ENCODE measurements around the gene ARHGAP33. TPM values are rescaled to one million over a fixed set of nuclear protein-coding genes. Genes with fewer than 3 reads are reported as not detected.

ARHGAP33 gene
- total RNA-seq, 1 experiment from 2014 or later = 19.5 TPM

DNA sequence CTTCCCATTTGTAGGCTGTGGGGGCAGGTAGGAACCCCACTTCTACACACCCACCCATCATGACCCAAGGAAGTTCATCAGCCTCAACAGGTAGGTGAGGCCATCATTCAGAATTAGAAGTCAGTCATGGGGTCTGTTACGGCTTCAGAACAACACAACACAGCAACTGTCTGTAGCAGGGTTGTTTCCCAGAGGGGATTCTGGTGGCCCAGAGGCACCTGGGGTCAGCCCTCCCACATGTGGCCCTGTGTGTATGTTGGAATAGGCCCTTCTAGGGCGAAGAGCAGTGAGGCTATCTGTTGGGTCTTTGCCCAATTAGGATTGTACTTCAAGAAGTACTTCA is 36.5 kb upstream of the ARHGAP33 start:
- Histone ChIP-seq H4K20me1 (ENCODE audit: control insufficient read depth, insufficient read depth, insufficient read length) (no peaks in the 10 kb centered on the region), H2BK20ac (ENCODE audit: low read depth, low read length, poor library complexity, severe bottlenecking) (no peak overlapping the region), H3K18ac (ENCODE audit: insufficient read length, low read depth, low read length) (no peak overlapping the region), H2BK15ac (ENCODE audit: low read depth, low read length) (no peak overlapping the region), H3K56ac (ENCODE audit: insufficient read length, low read depth, low read length) (no peak overlapping the region), H2AFZ (ENCODE audit: low read length) (no peak overlapping the region), H3K9ac (ENCODE audit: extremely low read depth, insufficient read length, low read length) (no peak overlapping the region), H3K79me2 (ENCODE audit: insufficient read depth, low read length) (no peaks in the 10 kb centered on the region), H3K23ac (ENCODE audit: insufficient read length, low read depth, low read length) (no peak overlapping the region), H3K23me2 (ENCODE audit: insufficient read length, low read depth, low read length, poor library complexity, severe bottlenecking) (peaks cover 6% of the 10 kb centered on the region), H3K79me1 (ENCODE audit: insufficient read depth, low read depth, low read length, poor library complexity, severe bottlenecking) (no peaks in the 10 kb centered on the region), H3K4me2 (ENCODE audit: insufficient read depth, insufficient read length, low read length) (no peak overlapping the region), H3K27me3 (ENCODE audit: insufficient read depth, low read length) (no peaks in the 10 kb centered on the region), H4K8ac (replicated peaks; ENCODE audit: insufficient read length, low read depth, low read length) (no peak overlapping the region), H2BK5ac (ENCODE audit: insufficient read length, low read length) (no peak overlapping the region), H2BK12ac (ENCODE audit: insufficient read length, low read depth, low read length) (no peak overlapping the region), H3K27ac (ENCODE audit: insufficient read length, low read depth, low read length) (no peak overlapping the region), H3K4ac (ENCODE audit: low read depth, low read length) (no peak overlapping the region), H3K9me3 (ENCODE audit: control insufficient read depth, low read depth, low read length) (no peaks in the 10 kb centered on the region), H2BK120ac (ENCODE audit: low read depth, low read length, poor library complexity, severe bottlenecking) (no peak overlapping the region), H4K5ac (ENCODE audit: insufficient read length, low read depth, low read length) (no peak overlapping the region), H3K4me1 (ENCODE audit: insufficient read depth, low read length) (no peaks in the 10 kb centered on the region), H3K14ac (ENCODE audit: insufficient read depth, low read length) (no peak overlapping the region), H3T11ph (ENCODE audit: low read length) (no peak overlapping the region), H2AK5ac (ENCODE audit: insufficient read length, low read length) (no peak overlapping the region), H4K91ac (ENCODE audit: insufficient read length, low read depth, low read length) (no peak overlapping the region)
- Mint-ChIP-seq H3K27ac (no peak overlapping the region), H3K27me3 (ENCODE audit: low read depth) (no peaks in the 10 kb centered on the region), H3K4me3 (0 out of 5 replicates have a peak overlapping the region, but pooled peaks of 1 of the 2 experiments have one; percentile 29), H3K9me3 (no peaks in the 10 kb centered on the region), H3K4me1 (peaks cover 6 to 13% of the 10 kb centered on the region in 2 experiments), H3K36me3 (ENCODE audit: insufficient read depth in 1 of 3, low read depth in 3 of 3) (peaks cover 36 to 55% (median 49%) of the 10 kb centered on the region in 3 experiments; a peak in 6 of 7 replicates)
- no CpG with 5 or more reads among the region's 2 CpGs for WGBS (ENCODE audit: extremely low coverage, insufficient read length, low lambda C conversion rate)
- DNase-seq = no peak
- TF ChIP-seq, protein P1, sequence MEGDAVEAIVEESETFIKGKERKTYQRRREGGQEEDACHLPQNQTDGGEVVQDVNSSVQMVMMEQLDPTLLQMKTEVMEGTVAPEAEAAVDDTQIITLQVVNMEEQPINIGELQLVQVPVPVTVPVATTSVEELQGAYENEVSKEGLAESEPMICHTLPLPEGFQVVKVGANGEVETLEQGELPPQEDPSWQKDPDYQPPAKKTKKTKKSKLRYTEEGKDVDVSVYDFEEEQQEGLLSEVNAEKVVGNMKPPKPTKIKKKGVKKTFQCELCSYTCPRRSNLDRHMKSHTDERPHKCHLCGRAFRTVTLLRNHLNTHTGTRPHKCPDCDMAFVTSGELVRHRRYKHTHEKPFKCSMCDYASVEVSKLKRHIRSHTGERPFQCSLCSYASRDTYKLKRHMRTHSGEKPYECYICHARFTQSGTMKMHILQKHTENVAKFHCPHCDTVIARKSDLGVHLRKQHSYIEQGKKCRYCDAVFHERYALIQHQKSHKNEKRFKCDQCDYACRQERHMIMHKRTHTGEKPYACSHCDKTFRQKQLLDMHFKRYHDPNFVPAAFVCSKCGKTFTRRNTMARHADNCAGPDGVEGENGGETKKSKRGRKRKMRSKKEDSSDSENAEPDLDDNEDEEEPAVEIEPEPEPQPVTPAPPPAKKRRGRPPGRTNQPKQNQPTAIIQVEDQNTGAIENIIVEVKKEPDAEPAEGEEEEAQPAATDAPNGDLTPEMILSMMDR (conservative IDR thresholded peaks at IDR 0.05) = no peak

Measured in H9 (cell line).